ENCODE results near the gene CST3. TPM values are rescaled to one million over a fixed set of nuclear protein-coding genes. Genes with fewer than 3 reads are reported as not detected.
"Not testable (repeated sequence)": the region's sequence is repeated elsewhere in the genome, so short reads cannot be mapped to it uniquely, and the experiment has no call there.

Gene CST3
- total RNA-seq, 2 experiments from 2014 or later = 0.72 to 1.2 TPM

DNA sequence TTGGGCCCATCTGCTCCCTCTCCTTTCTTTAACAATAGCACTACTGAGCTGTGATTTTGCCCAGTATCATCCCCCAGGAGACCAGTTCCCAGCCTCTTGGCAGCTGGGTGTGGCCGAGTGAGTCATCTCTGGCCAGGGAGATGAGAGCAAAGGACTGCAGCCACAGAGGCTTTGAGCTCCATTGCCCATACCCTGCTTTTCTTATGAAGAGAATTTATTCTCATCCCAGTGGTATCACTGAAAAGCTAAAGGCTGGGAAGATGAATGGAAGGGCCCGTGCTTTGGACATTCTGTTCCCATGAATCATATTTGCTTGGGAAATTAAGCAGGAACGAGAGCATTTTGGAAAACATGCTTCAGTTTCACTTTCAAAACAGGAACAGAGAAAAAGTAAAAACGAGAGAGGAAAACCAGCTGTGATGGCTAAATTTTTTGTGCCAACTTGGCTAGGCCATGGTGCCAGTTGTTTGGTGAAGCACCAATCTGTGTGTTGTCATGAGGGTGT is 14.9 kb downstream of the CST3 start:
- Mint-ChIP-seq H3K4me1 (ENCODE audit: low read depth) (no peaks in the 10 kb centered on the region), H3K36me3 (ENCODE audit: low read depth) (no peaks in the 10 kb centered on the region), H3K27ac (no peak overlapping the region), H3K4me3 (no peak overlapping the region), H3K9me3 (no peaks in the 10 kb centered on the region), H3K27me3 (peaks cover 10% of the 10 kb centered on the region)
- CTCF ChIA-PET = no interaction called here
- TF ChIP-seq, protein P1, sequence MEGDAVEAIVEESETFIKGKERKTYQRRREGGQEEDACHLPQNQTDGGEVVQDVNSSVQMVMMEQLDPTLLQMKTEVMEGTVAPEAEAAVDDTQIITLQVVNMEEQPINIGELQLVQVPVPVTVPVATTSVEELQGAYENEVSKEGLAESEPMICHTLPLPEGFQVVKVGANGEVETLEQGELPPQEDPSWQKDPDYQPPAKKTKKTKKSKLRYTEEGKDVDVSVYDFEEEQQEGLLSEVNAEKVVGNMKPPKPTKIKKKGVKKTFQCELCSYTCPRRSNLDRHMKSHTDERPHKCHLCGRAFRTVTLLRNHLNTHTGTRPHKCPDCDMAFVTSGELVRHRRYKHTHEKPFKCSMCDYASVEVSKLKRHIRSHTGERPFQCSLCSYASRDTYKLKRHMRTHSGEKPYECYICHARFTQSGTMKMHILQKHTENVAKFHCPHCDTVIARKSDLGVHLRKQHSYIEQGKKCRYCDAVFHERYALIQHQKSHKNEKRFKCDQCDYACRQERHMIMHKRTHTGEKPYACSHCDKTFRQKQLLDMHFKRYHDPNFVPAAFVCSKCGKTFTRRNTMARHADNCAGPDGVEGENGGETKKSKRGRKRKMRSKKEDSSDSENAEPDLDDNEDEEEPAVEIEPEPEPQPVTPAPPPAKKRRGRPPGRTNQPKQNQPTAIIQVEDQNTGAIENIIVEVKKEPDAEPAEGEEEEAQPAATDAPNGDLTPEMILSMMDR (IDR thresholded peaks at IDR 0.05) = no peak
- no peak for DNase-seq
- ATAC-seq = no peak
- intact Hi-C loops (cut with micrococcal nuclease) = no loop called here
- POLR2A ChIA-PET = no interaction called here

DNA sequence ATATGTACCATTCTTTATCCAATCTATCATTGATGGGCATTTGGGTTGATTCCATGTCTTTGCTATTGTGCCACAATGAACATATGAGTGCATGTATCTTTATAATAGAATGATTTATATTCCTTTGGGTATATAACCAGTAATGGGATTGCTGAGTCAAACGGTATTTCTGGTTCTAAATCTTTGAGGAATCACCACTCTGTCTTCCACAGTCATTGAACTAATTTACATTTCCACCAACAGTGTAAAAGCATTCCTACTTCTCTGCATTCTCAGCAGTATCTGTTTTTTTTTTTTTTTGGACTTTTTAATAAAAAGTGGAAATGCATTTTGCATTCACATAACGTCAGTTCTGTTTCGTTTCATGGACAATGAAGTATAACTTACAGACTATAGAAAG is 15.4 kb downstream of the CST3 start:
- H3K4me3 Mint-ChIP-seq; H3K27ac Mint-ChIP-seq; POLR2A ChIA-PET; CTCF ChIA-PET; ATAC-seq; H3K4me1 Mint-ChIP-seq (ENCODE audit: low read depth); H3K9me3 Mint-ChIP-seq; intact Hi-C loops (cut with micrococcal nuclease); H3K36me3 Mint-ChIP-seq (ENCODE audit: low read depth); DNase-seq: not testable (repeated sequence)
- H3K27me3 Mint-ChIP-seq = peaks cover 12% of the 10 kb centered on the region

DNA sequence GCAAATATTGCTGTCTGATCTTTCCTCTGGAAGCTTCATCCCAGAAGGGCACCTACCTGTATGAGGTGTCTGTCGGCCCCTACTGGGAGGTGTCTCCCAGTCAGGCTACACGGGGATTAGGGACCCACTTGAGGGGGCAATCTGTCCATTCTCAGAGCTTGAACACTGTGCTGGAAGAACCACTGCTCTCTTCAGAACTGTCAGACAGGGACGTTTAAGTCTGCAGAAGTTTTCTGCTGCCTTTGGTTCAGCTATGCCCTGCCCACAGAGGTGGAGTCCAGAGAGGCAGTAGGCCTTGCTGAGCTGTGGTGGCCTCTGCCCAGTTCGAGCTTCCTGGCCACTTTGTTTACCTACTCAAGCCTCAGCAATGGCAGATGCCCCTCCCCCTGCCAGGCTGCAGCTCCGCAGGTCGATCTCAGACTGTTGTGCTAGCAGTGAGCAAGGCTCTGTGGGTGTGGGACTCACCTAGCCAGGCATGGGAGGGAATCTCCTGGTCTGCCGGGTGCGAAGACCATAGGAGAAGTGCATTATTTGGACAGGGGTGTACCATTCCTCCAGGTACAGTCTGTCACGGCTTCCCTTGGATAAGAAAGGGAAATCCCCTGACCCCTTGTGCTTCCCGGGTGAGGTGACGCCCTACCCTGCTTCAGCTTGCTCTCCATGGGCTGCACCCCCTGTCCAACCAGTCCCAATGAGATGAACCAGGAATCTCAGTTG is 16.9 kb downstream of the CST3 start:
- H3K9me3 Mint-ChIP-seq; ATAC-seq; H3K4me1 Mint-ChIP-seq (ENCODE audit: low read depth); H3K36me3 Mint-ChIP-seq (ENCODE audit: low read depth); DNase-seq; H3K4me3 Mint-ChIP-seq; intact Hi-C loops (cut with micrococcal nuclease); H3K27ac Mint-ChIP-seq; CTCF ChIA-PET; POLR2A ChIA-PET: not testable (repeated sequence)
- peaks cover 13% of the 10 kb centered on the region for H3K27me3 Mint-ChIP-seq

DNA sequence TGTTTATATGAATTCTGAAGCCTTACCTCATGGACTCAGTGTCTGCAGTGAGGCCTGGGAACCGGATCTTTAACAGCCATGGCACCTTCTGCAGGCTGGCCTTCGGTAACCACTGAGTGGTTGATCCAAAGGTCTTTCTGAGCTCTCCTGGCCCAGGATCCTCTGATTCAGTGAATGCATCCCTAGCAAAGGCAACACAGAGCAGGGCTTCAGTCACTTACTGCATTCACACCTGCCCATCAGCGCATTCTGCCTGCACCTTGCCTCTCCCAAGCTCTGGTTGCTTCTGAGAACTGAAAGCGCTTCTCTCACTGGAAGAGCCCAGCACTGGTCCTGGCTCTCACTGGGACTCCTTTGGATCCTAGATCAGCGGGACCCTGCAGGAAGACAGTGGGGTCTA is 23.6 kb downstream of the CST3 start:
- CTCF ChIA-PET = interaction anchor here (18.2 kb wide), 1 partner anchor 171 kb away, joined by 176 read pairs; the partner anchor contains the start of gene CSTL1
- TF ChIP-seq, protein P1 (IDR thresholded peaks at IDR 0.05) = no peak
- Mint-ChIP-seq H3K9me3 (no peaks in the 10 kb centered on the region), H3K36me3 (ENCODE audit: low read depth) (no peaks in the 10 kb centered on the region), H3K4me3 (no peak overlapping the region), H3K27me3 (peaks cover 8% of the 10 kb centered on the region), H3K27ac (no peak overlapping the region), H3K4me1 (ENCODE audit: low read depth) (no peaks in the 10 kb centered on the region)
- intact Hi-C loops (cut with micrococcal nuclease) = no loop called here
- POLR2A ChIA-PET = no interaction called here
- DNase-seq = no peak
- ATAC-seq = no peak

DNA sequence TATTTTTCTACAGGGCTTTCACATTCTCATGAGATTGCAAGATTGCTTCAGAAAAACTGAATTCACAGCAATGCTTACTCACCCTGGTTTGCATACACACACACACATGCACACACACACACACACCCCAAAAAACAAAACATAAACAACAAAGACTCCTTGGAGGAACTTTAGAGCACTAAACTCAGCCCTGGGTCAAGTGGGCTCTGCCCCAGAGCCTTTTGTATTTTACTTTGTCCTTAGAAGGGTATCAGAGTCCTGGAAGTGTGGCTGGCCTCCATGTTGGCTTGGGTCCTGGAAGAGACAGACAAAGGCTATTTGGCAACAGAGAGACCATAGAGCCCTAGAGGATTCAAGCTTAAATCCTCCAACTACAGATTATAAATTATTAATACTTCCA is 24.1 kb downstream of the CST3 start:
- Mint-ChIP-seq H3K27me3 (peaks cover 8% of the 10 kb centered on the region), H3K27ac (no peak overlapping the region), H3K4me3 (no peak overlapping the region), H3K4me1 (ENCODE audit: low read depth) (no peaks in the 10 kb centered on the region), H3K9me3 (no peaks in the 10 kb centered on the region), H3K36me3 (ENCODE audit: low read depth) (no peaks in the 10 kb centered on the region)
- ChIA-PET CTCF (interaction anchor here (18.2 kb wide), 1 partner anchor 170 kb away, joined by 176 read pairs; the partner anchor contains the start of gene CSTL1), POLR2A (no interaction called here)
- ATAC-seq (no peak), DNase-seq (no peak)
- intact Hi-C loops (cut with micrococcal nuclease) = no loop called here
- TF ChIP-seq, protein P1 (IDR thresholded peaks at IDR 0.05) = no peak

DNA sequence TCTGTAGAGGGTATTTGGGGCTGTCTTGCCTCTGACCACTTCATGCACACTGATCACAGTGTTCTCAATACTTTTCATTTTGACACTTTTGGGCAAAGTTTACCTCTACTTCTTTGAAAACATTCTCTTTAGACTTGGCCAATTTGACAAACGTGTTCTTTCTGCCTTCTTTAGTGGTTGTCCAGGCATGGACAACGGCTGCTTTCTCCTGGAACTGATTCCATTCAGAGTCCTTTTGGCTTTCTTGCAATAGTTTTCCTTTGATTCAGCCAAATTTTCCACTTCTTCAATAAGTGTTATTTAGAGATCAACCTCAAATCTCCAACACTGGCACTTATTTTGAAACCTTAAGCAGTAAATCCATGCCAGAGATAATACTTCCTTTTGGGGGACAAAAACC is 25.4 kb downstream of the CST3 start:
- intact Hi-C loops (cut with micrococcal nuclease) = no loop called here

More for the DNA sequence above, 25.4 kb downstream of the CST3 start:
- H3K27ac Mint-ChIP-seq = no peak overlapping the region
- DNase-seq (no peak), ATAC-seq (no peak)
- no peak overlapping the region for H3K4me3 Mint-ChIP-seq
- H3K9me3 Mint-ChIP-seq = no peaks in the 10 kb centered on the region
- ChIA-PET POLR2A (no interaction called here), CTCF (interaction anchor here (0.6 to 18.2 kb wide), 2 partner anchors 169 to 270 kb away, joined by 4 to 176 read pairs; partner anchors contain the start of gene CSTL1)
- H3K36me3 Mint-ChIP-seq (ENCODE audit: low read depth) = no peaks in the 10 kb centered on the region
- H3K4me1 Mint-ChIP-seq (ENCODE audit: low read depth) = no peaks in the 10 kb centered on the region
- peaks cover 2% of the 10 kb centered on the region for H3K27me3 Mint-ChIP-seq
- TF ChIP-seq, protein P1 (IDR thresholded peaks at IDR 0.05) = no peak
